ENCODE measurements around the gene NUCKS1.

DNA sequence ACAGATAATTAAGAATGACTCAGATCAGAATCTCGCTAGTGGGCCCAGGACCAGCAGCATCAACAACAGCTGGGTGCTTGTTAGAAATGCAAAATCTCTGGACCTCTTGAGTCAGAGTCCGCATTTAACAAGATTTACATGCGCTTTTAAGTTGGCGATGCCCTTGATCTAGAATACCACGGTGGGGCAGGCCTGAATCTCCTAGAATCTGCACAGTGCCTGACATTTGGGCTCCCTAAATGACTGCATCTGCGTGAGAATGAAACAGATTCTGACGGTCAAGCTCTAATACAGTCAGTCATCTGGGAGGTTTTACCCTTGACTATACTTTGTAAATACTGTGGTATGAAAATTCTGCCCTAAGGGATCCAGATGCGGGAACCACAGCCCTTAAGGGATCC is 42.5 kb upstream of the NUCKS1 start:
- TF ChIP-seq POLR2AphosphoS5 (IDR thresholded peaks at IDR 0.05; ENCODE audit: low read depth, low read length) (no peak), TAF1 (IDR thresholded peaks at IDR 0.05; ENCODE audit: borderline replicate concordance, low read depth, low read length) (no peak), POLR2A (IDR thresholded peaks at IDR 0.05; ENCODE audit: low read depth, low read length) (no peak)

Measured in GM12892 (cell line).